Ishikawa (cell line): ENCODE measurements around the gene PHRF1.

Experiments used
- CEBPB ChIP-seq: IDR thresholded peaks from 2 replicates; pipeline ENCODE4 v1.6.1; 2012
- CREB1 ChIP-seq: IDR thresholded peaks from 2 replicates; pipeline ENCODE4 v1.6.1; 2012; ENCODE audit warnings: low read depth
- EGR1 ChIP-seq: IDR thresholded peaks from 2 replicates; pipeline ENCODE4 v1.6.1; 2012
- EP300 ChIP-seq: IDR thresholded peaks from 2 replicates; pipeline ENCODE4 v1.6.1; 2012; ENCODE audit warnings: borderline replicate concordance
- FOXM1 ChIP-seq: IDR thresholded peaks from 2 replicates; pipeline ENCODE4 v1.6.1; 2012; ENCODE audit warnings: low read depth, borderline replicate concordance
- MAX ChIP-seq: IDR thresholded peaks from 2 replicates; pipeline ENCODE4 v1.6.1; 2012
- NFIC ChIP-seq: IDR thresholded peaks from 2 replicates; pipeline ENCODE4 v1.6.1; 2012
- RAD21 ChIP-seq: IDR thresholded peaks from 2 replicates; pipeline ENCODE4 v1.6.1; 2012; ENCODE audit warnings: low read depth
- REST ChIP-seq: IDR thresholded peaks from 2 replicates; pipeline ENCODE4 v1.6.1; 2012; ENCODE audit warnings: low read depth, mild to moderate bottlenecking
- TAF1 ChIP-seq: IDR thresholded peaks from 2 replicates; pipeline ENCODE4 v1.6.1; 2012; ENCODE audit warnings: low read depth, mild to moderate bottlenecking
- TCF12 ChIP-seq: IDR thresholded peaks from 2 replicates; pipeline ENCODE4 v1.6.1; 2012; ENCODE audit warnings: low read depth
- TEAD4 ChIP-seq: IDR thresholded peaks from 2 replicates; pipeline ENCODE4 v1.6.1; 2012
- USF1 ChIP-seq: IDR thresholded peaks from 2 replicates; pipeline ENCODE4 v1.6.1; 2012
- YY1 ChIP-seq: IDR thresholded peaks from 2 replicates; pipeline ENCODE4 v1.6.1; 2012; ENCODE audit warnings: low read depth
- ZBTB7A ChIP-seq: IDR thresholded peaks from 2 replicates; pipeline ENCODE4 v1.6.1; 2012; ENCODE audit warnings: low read depth

The PHRF1 gene

GRCh38 chr11:555780-556661, 20.2 kb upstream of the PHRF1 start:
- TF ChIP-seq ZBTB7A (0 out of 2 replicates have a peak, but pooled peaks have one; percentile 39), FOXM1 (no peak)

- TF ChIP-seq EGR1 (no peak), ZBTB7A (0 out of 2 replicates have a peak, but pooled peaks have one; percentile 36), USF1 (no peak), CREB1 (no peak)
Measured at GRCh38 chr11:556662-557256, 19.5 kb upstream of the PHRF1 start.

GRCh38 chr11:557328-558132, 18.7 kb upstream of the PHRF1 start:
- TF ChIP-seq MAX = no peak
- TF ChIP-seq YY1 = no peak
- TF ChIP-seq TCF12 = no peak
- TF ChIP-seq EP300 = no peak
- no peak for TF ChIP-seq EGR1
- TF ChIP-seq CEBPB = no peak
- TF ChIP-seq TEAD4 = no peak
- TF ChIP-seq ZBTB7A = no peak
- no peak for TF ChIP-seq FOXM1
- TF ChIP-seq REST = no peak
- TF ChIP-seq RAD21 = no peak
- TF ChIP-seq TAF1 = no peak
- no peak for TF ChIP-seq NFIC
- TF ChIP-seq USF1 = no peak
- TF ChIP-seq CREB1 = no peak

- no peak for TF ChIP-seq USF1
- TF ChIP-seq CEBPB = no peak
- TF ChIP-seq NFIC = no peak
- no peak for TF ChIP-seq ZBTB7A
- TF ChIP-seq REST = no peak
- no peak for TF ChIP-seq MAX
- TF ChIP-seq TEAD4 = no peak
- TF ChIP-seq EGR1 = no peak
- TF ChIP-seq TAF1 = no peak
- no peak for TF ChIP-seq RAD21
- TF ChIP-seq FOXM1 = no peak
- TF ChIP-seq YY1 = no peak
- TF ChIP-seq TCF12 = no peak
- no peak for TF ChIP-seq CREB1
- TF ChIP-seq EP300 = no peak
Measured at GRCh38 chr11:558503-558902, 17.8 kb upstream of the PHRF1 start.

GRCh38 chr11:559020-559620, 17.1 kb upstream of the PHRF1 start:
- TF ChIP-seq TEAD4 = no peak
- TF ChIP-seq CEBPB = no peak
- no peak for TF ChIP-seq YY1
- no peak for TF ChIP-seq TAF1
- no peak for TF ChIP-seq ZBTB7A
- TF ChIP-seq RAD21 = no peak
- TF ChIP-seq REST = no peak
- no peak for TF ChIP-seq TCF12
- TF ChIP-seq EP300 = no peak
- TF ChIP-seq NFIC = no peak
